ENCODE data around the gene TRABD2B. TPM values are rescaled to one million over a fixed set of nuclear protein-coding genes. Genes with fewer than 3 reads are reported as not detected.

The TRABD2B gene
- total and polyA plus RNA-seq, 2 experiments from 2014 or later, result not detected

DNA sequence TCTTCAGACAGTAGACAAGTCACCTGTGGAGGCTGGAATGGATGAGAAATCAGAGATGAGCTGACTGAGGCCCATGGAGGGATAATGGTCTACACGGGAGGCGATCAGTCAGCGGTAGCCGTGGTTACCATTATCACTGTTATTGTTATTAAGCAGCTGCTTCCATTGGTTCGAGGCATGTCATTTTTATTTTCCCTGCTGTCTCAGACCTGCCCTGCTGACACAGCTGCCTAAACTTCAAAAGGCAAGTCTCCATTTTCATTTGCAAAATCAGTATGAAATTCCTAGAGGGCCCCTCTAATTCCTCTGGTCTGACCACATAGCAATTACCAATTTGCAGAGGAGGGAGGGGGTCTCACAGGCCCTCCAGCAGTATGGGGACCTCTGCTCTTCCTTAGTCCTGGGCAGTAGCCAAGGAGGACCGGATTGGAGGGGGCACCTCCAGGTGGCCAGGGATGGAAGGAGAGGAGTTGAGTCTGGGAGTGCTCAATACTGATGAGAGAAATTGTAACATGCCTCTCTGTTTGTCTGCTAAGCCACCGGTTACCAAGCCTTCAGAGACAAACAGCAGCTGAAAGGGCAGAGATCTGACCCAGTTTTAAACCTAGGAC lies 184.2 kb downstream of the TRABD2B start:
- Histone ChIP-seq H4K20me1 (ENCODE audit: insufficient read depth) (no peaks in the 10 kb centered on the region), H3K4me2 (ENCODE audit: unreplicated experiment) (no peak overlapping the region), H2AFZ (no peak overlapping the region), H3K4me3 (no peak overlapping the region), H3K9ac (no peak overlapping the region), H3K79me2 (ENCODE audit: insufficient read depth) (no peaks in the 10 kb centered on the region), H3K9me2 (ENCODE audit: insufficient read depth) (no peaks in the 10 kb centered on the region), H3K36me3 (ENCODE audit: low read depth) (no peaks in the 10 kb centered on the region), H3K27ac (no peak overlapping the region), H3K27me3 (replicated peaks; ENCODE audit: insufficient read depth) (no peaks in the 10 kb centered on the region), H3K9me3 (ENCODE audit: low read depth) (no peaks in the 10 kb centered on the region), H3K4me1 (ENCODE audit: insufficient read depth) (no peaks in the 10 kb centered on the region), H3F3A (ENCODE audit: insufficient read depth) (no peaks in the 10 kb centered on the region)
- TF ChIP-seq EZH2 (IDR thresholded peaks at IDR 0.05; ENCODE audit: insufficient read depth, poor library complexity, severe bottlenecking), result no peak
- no peak for TF ChIP-seq EZH2phosphoT487 (IDR thresholded peaks at IDR 0.05; ENCODE audit: insufficient read depth, low read depth)
- in situ Hi-C loops (cut with MboI), result no loop called here
- 50 to 57% methylated on average over 7 of the region's 7 CpGs for WGBS, 2 experiments (ENCODE audit: low coverage in 1 of 2, low lambda C conversion rate in 2 of 2, missing lambda C conversion rate in 2 of 2)
- no peak for DNase-seq

DNA sequence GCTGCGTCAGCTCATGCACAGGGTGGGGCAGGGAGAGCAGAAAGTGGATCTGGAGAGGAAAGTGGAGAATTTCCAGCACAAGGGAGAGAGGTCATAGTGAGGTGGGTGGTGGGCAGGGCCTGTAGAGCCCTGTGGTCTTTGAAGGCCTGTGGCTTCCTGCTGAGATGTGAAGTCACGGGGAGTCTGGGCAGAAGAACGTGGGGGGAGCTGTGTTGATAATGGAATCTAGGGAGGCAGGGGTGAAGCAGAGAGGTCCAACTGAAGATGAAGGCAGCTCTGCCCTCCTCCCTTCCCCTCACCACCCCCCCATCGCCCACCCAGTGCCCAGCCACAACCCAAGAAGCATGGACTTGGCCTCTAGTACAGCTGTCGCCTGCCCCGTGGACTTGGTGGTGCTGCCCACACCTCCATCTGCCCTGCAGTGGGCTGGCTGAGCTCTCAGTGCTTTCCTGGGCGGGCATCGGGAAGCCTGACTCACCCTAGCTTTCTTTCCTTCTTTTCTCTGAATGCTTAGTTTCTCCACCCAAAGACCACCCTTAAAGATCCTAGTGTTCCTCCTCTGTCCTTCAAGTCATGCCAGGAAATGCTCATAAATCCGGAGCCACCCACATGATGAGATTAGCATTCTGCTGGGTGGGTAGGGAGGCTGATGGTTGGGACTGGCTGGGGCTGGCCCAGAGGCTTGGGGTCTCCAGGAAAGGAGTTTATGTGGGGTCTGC lies 186.1 kb downstream of the TRABD2B start:
- Histone ChIP-seq H3K4me2 (ENCODE audit: unreplicated experiment) (no peak overlapping the region), H3K9me3 (ENCODE audit: low read depth) (no peaks in the 10 kb centered on the region)
- in situ Hi-C loops (cut with MboI), result no loop called here

DNA sequence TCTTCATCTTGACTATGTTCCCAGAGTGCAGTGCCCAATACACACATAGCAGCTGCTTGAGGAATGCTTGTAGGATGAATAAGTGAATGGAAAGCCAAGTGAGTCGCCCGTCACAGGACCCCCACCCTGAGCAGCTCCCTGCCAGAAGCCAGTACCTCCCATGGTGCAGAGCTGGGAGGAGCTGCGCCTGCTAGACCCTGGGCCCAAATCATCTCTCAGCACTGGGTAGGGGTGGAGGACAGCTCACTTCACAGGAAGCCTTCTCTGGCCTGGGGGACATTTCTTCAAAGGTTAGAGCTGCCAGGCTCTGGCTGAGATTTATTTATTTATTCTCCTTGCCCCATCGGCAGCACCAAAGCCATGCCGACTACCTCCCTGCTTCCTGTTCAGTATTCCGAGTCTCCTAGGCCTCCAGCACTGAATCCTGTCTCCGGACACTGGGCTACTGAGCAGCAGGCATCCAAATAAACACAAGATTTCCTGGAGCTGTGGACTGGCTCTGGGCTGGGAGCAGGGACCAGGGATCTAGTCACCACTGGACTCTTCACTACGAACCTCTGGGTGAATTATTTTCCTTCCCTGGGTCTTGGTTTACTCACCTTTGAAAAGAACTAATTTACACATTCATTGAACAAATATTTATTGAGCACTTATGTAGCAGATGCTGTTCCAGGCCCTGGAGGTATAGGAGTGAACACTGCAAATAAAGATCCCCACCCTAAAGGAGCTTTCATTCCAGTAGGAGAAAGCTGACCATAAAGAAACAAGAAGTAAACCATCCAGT lies 187.7 kb downstream of the TRABD2B start:
- WGBS, 2 experiments (ENCODE audit: low coverage in 1 of 2, low lambda C conversion rate in 2 of 2, missing lambda C conversion rate in 2 of 2), result 8 to 15% methylated on average over 8 of the region's 8 CpGs
- Histone ChIP-seq H3K4me1 (ENCODE audit: insufficient read depth) (no peaks in the 10 kb centered on the region), H3K36me3 (ENCODE audit: low read depth) (no peaks in the 10 kb centered on the region), H3K4me3 (no peak overlapping the region), H3K9ac (no peak overlapping the region), H2AFZ (no peak overlapping the region), H3K9me2 (ENCODE audit: insufficient read depth) (no peaks in the 10 kb centered on the region), H3K79me2 (ENCODE audit: insufficient read depth) (no peaks in the 10 kb centered on the region), H3K9me3 (ENCODE audit: low read depth) (no peaks in the 10 kb centered on the region), H3K27me3 (replicated peaks; ENCODE audit: insufficient read depth) (no peaks in the 10 kb centered on the region), H3K4me2 (ENCODE audit: unreplicated experiment) (no peak overlapping the region), H3K27ac (no peak overlapping the region), H4K20me1 (ENCODE audit: insufficient read depth) (no peaks in the 10 kb centered on the region), H3F3A (ENCODE audit: insufficient read depth) (no peaks in the 10 kb centered on the region)
- no peak for DNase-seq
- in situ Hi-C loops (cut with MboI), result no loop called here
- TF ChIP-seq EZH2 (IDR thresholded peaks at IDR 0.05; ENCODE audit: insufficient read depth, poor library complexity, severe bottlenecking) (no peak), EZH2phosphoT487 (IDR thresholded peaks at IDR 0.05; ENCODE audit: insufficient read depth, low read depth) (no peak)

More for the DNA sequence above, 186.1 kb downstream of the TRABD2B start:
- H3K27me3 ChIP-seq (replicated peaks; ENCODE audit: insufficient read depth), result no peaks in the 10 kb centered on the region
- 38 to 39% methylated on average over 8 to 9 of the region's 9 CpGs for WGBS, 2 experiments (ENCODE audit: low coverage in 1 of 2, low lambda C conversion rate in 2 of 2, missing lambda C conversion rate in 2 of 2)
- H3K4me1 ChIP-seq (ENCODE audit: insufficient read depth), result no peaks in the 10 kb centered on the region
- no peaks in the 10 kb centered on the region for H3K79me2 ChIP-seq (ENCODE audit: insufficient read depth)
- H3K27ac ChIP-seq, result no peak overlapping the region
- no peaks in the 10 kb centered on the region for H4K20me1 ChIP-seq (ENCODE audit: insufficient read depth)
- H3K4me3 ChIP-seq, result no peak overlapping the region
- no peaks in the 10 kb centered on the region for H3K36me3 ChIP-seq (ENCODE audit: low read depth)
- TF ChIP-seq EZH2phosphoT487 (IDR thresholded peaks at IDR 0.05; ENCODE audit: insufficient read depth, low read depth) (no peak), EZH2 (IDR thresholded peaks at IDR 0.05; ENCODE audit: insufficient read depth, poor library complexity, severe bottlenecking) (no peak)
- H3K9ac ChIP-seq, result no peak overlapping the region
- H3F3A ChIP-seq (ENCODE audit: insufficient read depth), result no peaks in the 10 kb centered on the region
- DNase-seq, result no peak
- no peak overlapping the region for H2AFZ ChIP-seq
- no peaks in the 10 kb centered on the region for H3K9me2 ChIP-seq (ENCODE audit: insufficient read depth)

DNA sequence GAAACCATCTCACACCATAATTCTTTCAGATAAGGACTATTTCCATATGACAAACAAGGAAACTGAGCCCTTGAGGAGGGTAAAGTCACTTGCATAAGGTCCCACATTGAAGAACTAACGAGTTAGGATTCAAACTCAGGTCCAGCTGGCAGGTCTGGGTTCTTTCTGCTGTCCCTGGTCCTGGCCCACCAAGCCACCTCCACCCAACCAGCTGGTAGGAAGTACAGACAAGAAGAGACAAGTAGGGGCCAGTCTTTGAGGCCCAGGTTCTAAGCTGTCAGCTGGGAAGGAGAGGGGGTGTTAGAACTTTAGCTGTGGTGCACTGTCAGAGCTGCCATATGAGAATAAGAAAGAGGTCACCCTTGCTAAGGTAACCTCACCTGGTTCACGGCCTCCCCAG lies 188.6 kb downstream of the TRABD2B start:
- Histone ChIP-seq H3K4me3 (no peak overlapping the region), H3F3A (ENCODE audit: insufficient read depth) (no peaks in the 10 kb centered on the region), H3K27me3 (replicated peaks; ENCODE audit: insufficient read depth) (no peaks in the 10 kb centered on the region), H4K20me1 (ENCODE audit: insufficient read depth) (no peaks in the 10 kb centered on the region), H3K4me1 (ENCODE audit: insufficient read depth) (no peaks in the 10 kb centered on the region), H3K9ac (no peak overlapping the region), H3K4me2 (ENCODE audit: unreplicated experiment) (no peak overlapping the region), H3K9me3 (ENCODE audit: low read depth) (no peaks in the 10 kb centered on the region), H3K27ac (no peak overlapping the region), H3K79me2 (ENCODE audit: insufficient read depth) (no peaks in the 10 kb centered on the region), H2AFZ (no peak overlapping the region), H3K9me2 (ENCODE audit: insufficient read depth) (no peaks in the 10 kb centered on the region), H3K36me3 (ENCODE audit: low read depth) (no peaks in the 10 kb centered on the region)
- TF ChIP-seq EZH2phosphoT487 (IDR thresholded peaks at IDR 0.05; ENCODE audit: insufficient read depth, low read depth) (no peak), EZH2 (IDR thresholded peaks at IDR 0.05; ENCODE audit: insufficient read depth, poor library complexity, severe bottlenecking) (no peak)
- 21 to 29% methylated on average over 2 of the region's 2 CpGs for WGBS, 2 experiments (ENCODE audit: low coverage in 1 of 2, low lambda C conversion rate in 2 of 2, missing lambda C conversion rate in 2 of 2)
- no peak for DNase-seq
- in situ Hi-C loops (cut with MboI), result no loop called here

Data from GM23248 (cell line).